Stimulated activated effector memory CD8-positive, alpha-beta T cell treated with anti-CD3 and anti-CD28 coated beads, Interleukin-12 subunit alpha, Interleukin-12 subunit beta, amount 100 ng/mL, for 72 hours (primary cell): ENCODE measurements around the gene DYNC1I1.

Source experiments
- ATAC-seq: fragments of 150-1000 bp; cut with Tn5 transposase; 2 replicates; pipeline ENCODE4 v1.10.0; 2021
- DNase-seq, 2 donors: peaks; one replicate each; pipeline ENCODE4 v3.0.0; 2021 to 2022; ENCODE audit warnings: low spot score in 2 of 2
- H3K27ac Mint-ChIP-seq: one replicate; pipeline ENCODE4 v1.8.0; 2022; ENCODE audit warnings: mild to moderate bottlenecking, mixed read lengths
- H3K36me3 Mint-ChIP-seq: one replicate; pipeline ENCODE4 v1.8.0; 2022; ENCODE audit warnings: mild to moderate bottlenecking, mixed read lengths
- H3K4me1 Mint-ChIP-seq: one replicate; pipeline ENCODE4 v1.8.0; 2022; ENCODE audit warnings: mixed read lengths
- H3K4me3 Mint-ChIP-seq: one replicate; pipeline ENCODE4 v1.8.0; 2022; ENCODE audit warnings: mild to moderate bottlenecking, mixed read lengths
- H3K9me3 Mint-ChIP-seq: one replicate; pipeline ENCODE4 v1.8.0; 2022; ENCODE audit warnings: mixed read lengths

The DYNC1I1 gene

GRCh38 chr7:95904099-95904498 is 131.7 kb downstream of the DYNC1I1 start:
- Mint-ChIP-seq H3K27ac (no peak overlapping the region), H3K9me3 (no peaks in the 10 kb centered on the region), H3K36me3 (no peaks in the 10 kb centered on the region), H3K4me1 (no peaks in the 10 kb centered on the region), H3K4me3 (no peak overlapping the region)
- ATAC-seq (no peak), DNase-seq (no peak)

- ATAC-seq (no peak), DNase-seq (no peak)
- Mint-ChIP-seq H3K4me3 (no peak overlapping the region), H3K36me3 (no peaks in the 10 kb centered on the region), H3K4me1 (no peaks in the 10 kb centered on the region), H3K27ac (no peak overlapping the region), H3K9me3 (no peaks in the 10 kb centered on the region)
These were observed 132.8 kb downstream of the DYNC1I1 start for GRCh38 chr7:95905167-95905566.

- Mint-ChIP-seq H3K4me1 (no peaks in the 10 kb centered on the region), H3K36me3 (no peaks in the 10 kb centered on the region), H3K4me3 (no peak overlapping the region), H3K9me3 (no peaks in the 10 kb centered on the region), H3K27ac (no peak overlapping the region)
- no peak for DNase-seq
- no peak for ATAC-seq
These were observed 134.5 kb downstream of the DYNC1I1 start for GRCh38 chr7:95906851-95907250.

- no peak for ATAC-seq
These were observed 135.0 kb downstream of the DYNC1I1 start for GRCh38 chr7:95907337-95907736.

GRCh38 chr7:95908499-95908898 is 136.1 kb downstream of the DYNC1I1 start:
- Mint-ChIP-seq H3K36me3 (no peaks in the 10 kb centered on the region), H3K27ac (no peak overlapping the region), H3K9me3 (no peaks in the 10 kb centered on the region), H3K4me3 (no peak overlapping the region), H3K4me1 (no peaks in the 10 kb centered on the region)
- no peak for DNase-seq
- ATAC-seq: no peak

More at GRCh38 chr7:95907337-95907736, 135.0 kb downstream of the DYNC1I1 start:
- no peaks in the 10 kb centered on the region for H3K4me1 Mint-ChIP-seq
- no peaks in the 10 kb centered on the region for H3K9me3 Mint-ChIP-seq
- no peaks in the 10 kb centered on the region for H3K36me3 Mint-ChIP-seq
- H3K4me3 Mint-ChIP-seq: no peak overlapping the region
- no peak overlapping the region for H3K27ac Mint-ChIP-seq
- DNase-seq: no peak

GRCh38 chr7:95910341-95910740 is 138.0 kb downstream of the DYNC1I1 start:
- H3K4me1 Mint-ChIP-seq: no peaks in the 10 kb centered on the region
- H3K27ac Mint-ChIP-seq: no peak overlapping the region
- ATAC-seq (no peak), DNase-seq (no peak)
- H3K36me3 Mint-ChIP-seq: no peaks in the 10 kb centered on the region
- no peaks in the 10 kb centered on the region for H3K9me3 Mint-ChIP-seq
- no peak overlapping the region for H3K4me3 Mint-ChIP-seq

GRCh38 chr7:95915731-95916130 is 143.4 kb downstream of the DYNC1I1 start:
- DNase-seq (no peak), ATAC-seq (no peak)
- H3K27ac Mint-ChIP-seq: no peak overlapping the region
- H3K9me3 Mint-ChIP-seq: no peaks in the 10 kb centered on the region
- no peak overlapping the region for H3K4me3 Mint-ChIP-seq
- H3K36me3 Mint-ChIP-seq: no peaks in the 10 kb centered on the region
- H3K4me1 Mint-ChIP-seq: no peaks in the 10 kb centered on the region

- Mint-ChIP-seq H3K36me3 (no peaks in the 10 kb centered on the region), H3K4me3 (no peak overlapping the region), H3K27ac (no peak overlapping the region), H3K4me1 (peaks cover 5% of the 10 kb centered on the region), H3K9me3 (no peaks in the 10 kb centered on the region)
- peak; percentile 58 to 84 for DNase-seq
- no peak for ATAC-seq
These were observed 144.4 kb downstream of the DYNC1I1 start for GRCh38 chr7:95916573-95917297.

GRCh38 chr7:95917634-95918033 is 145.3 kb downstream of the DYNC1I1 start:
- no peaks in the 10 kb centered on the region for H3K9me3 Mint-ChIP-seq
- ATAC-seq (no peak), DNase-seq (no peak)
- H3K36me3 Mint-ChIP-seq: no peaks in the 10 kb centered on the region
- H3K4me3 Mint-ChIP-seq: no peak overlapping the region
- peaks cover 5% of the 10 kb centered on the region for H3K4me1 Mint-ChIP-seq
- H3K27ac Mint-ChIP-seq: no peak overlapping the region

- Mint-ChIP-seq H3K4me1 (peaks cover 5% of the 10 kb centered on the region), H3K27ac (no peak overlapping the region), H3K36me3 (no peaks in the 10 kb centered on the region), H3K4me3 (no peak overlapping the region), H3K9me3 (no peaks in the 10 kb centered on the region)
- ATAC-seq (no peak), DNase-seq (no peak)
These were observed 147.2 kb downstream of the DYNC1I1 start for GRCh38 chr7:95919556-95919955.

GRCh38 chr7:95921543-95921942 is 149.2 kb downstream of the DYNC1I1 start:
- Mint-ChIP-seq H3K9me3 (no peaks in the 10 kb centered on the region), H3K4me1 (peaks cover 5% of the 10 kb centered on the region), H3K4me3 (no peak overlapping the region), H3K27ac (no peak overlapping the region), H3K36me3 (no peaks in the 10 kb centered on the region)
- ATAC-seq (peak; percentile 85), DNase-seq (no peak)

GRCh38 chr7:95922191-95922590 is 149.8 kb downstream of the DYNC1I1 start:
- ATAC-seq (no peak), DNase-seq (no peak)
- H3K27ac Mint-ChIP-seq: no peak overlapping the region
- H3K4me3 Mint-ChIP-seq: no peak overlapping the region
- peaks cover 5% of the 10 kb centered on the region for H3K4me1 Mint-ChIP-seq
- H3K9me3 Mint-ChIP-seq: no peaks in the 10 kb centered on the region
- no peaks in the 10 kb centered on the region for H3K36me3 Mint-ChIP-seq

- Mint-ChIP-seq H3K4me1 (peaks cover 5% of the 10 kb centered on the region), H3K36me3 (no peaks in the 10 kb centered on the region), H3K27ac (no peak overlapping the region), H3K4me3 (no peak overlapping the region), H3K9me3 (no peaks in the 10 kb centered on the region)
- no peak for ATAC-seq
- DNase-seq: no peak
These were observed 152.9 kb downstream of the DYNC1I1 start for GRCh38 chr7:95925236-95925635.

- Mint-ChIP-seq H3K4me3 (no peak overlapping the region), H3K27ac (no peak overlapping the region), H3K4me1 (peaks cover 5% of the 10 kb centered on the region), H3K9me3 (no peaks in the 10 kb centered on the region), H3K36me3 (no peaks in the 10 kb centered on the region)
- ATAC-seq: no peak
- DNase-seq: no peak
These were observed 153.6 kb downstream of the DYNC1I1 start for GRCh38 chr7:95925971-95926370.

- Mint-ChIP-seq H3K4me3 (no peak overlapping the region), H3K27ac (no peak overlapping the region), H3K9me3 (no peaks in the 10 kb centered on the region), H3K4me1 (no peaks in the 10 kb centered on the region), H3K36me3 (no peaks in the 10 kb centered on the region)
- no peak for DNase-seq
- no peak for ATAC-seq
These were observed 155.4 kb downstream of the DYNC1I1 start for GRCh38 chr7:95927756-95928155.

- DNase-seq: no peak
- Mint-ChIP-seq H3K4me1 (no peaks in the 10 kb centered on the region), H3K4me3 (no peak overlapping the region), H3K9me3 (no peaks in the 10 kb centered on the region), H3K36me3 (no peaks in the 10 kb centered on the region), H3K27ac (no peak overlapping the region)
- ATAC-seq: no peak
These were observed 157.4 kb downstream of the DYNC1I1 start for GRCh38 chr7:95929710-95930280.
